Neural progenitor cell (in vitro differentiated cells): ENCODE data around the gene ZDHHC14.

Experiments used
- EZH2 ChIP-seq: fragments of 200-600 bp; sonication (generic); IDR thresholded peaks from 2 replicates; pipeline ENCODE4 v1.6.1; 2017; ENCODE audit warnings: antibody characterized with exemption, mild to moderate bottlenecking, moderate library complexity
- EZH2phosphoT487 ChIP-seq: fragments of 200-600 bp; sonication (generic); IDR thresholded peaks from 2 replicates; pipeline ENCODE4 v1.6.1; 2017; ENCODE audit warnings: antibody characterized with exemption
- TF ChIP-seq, protein P1 (sequence below): fragments of 200-600 bp; sonication (generic); IDR thresholded peaks from 2 replicates; pipeline ENCODE4 v1.5.1; 2017; ENCODE audit warnings: antibody characterized with exemption, mild to moderate bottlenecking

DNA sequence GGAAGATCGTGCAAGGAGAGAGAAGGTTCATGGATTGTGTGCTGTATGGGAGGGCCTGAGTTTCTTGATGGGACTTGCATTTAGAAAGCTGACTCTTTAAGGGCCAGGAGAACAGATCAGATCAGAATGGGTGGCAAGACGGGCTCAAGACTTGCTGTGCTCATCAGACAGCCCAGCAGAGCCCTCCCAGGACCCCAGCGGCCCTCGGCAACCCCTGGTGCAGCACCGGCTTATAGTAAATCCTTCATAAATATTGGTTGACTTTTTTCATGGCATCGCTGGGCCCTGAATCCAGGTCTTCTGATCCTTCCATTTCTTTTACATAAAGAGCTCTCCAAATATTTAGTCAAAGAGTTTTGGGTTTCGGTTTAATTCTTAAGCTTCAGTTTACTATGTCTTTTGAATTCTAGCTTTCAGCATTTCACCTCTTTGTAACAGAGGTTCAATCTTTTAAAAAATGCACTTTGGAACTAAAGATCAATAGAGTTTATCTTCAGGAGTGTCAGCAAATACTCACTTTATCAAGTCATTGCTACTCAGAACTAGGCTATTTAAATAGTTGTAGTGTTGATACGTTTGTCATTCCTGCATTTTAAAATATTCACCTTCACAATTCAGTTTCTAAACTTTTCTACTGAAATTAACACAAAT, 205.6 kb downstream of the ZDHHC14 start:
- TF ChIP-seq EZH2, result no peak
- TF ChIP-seq, protein P1, sequence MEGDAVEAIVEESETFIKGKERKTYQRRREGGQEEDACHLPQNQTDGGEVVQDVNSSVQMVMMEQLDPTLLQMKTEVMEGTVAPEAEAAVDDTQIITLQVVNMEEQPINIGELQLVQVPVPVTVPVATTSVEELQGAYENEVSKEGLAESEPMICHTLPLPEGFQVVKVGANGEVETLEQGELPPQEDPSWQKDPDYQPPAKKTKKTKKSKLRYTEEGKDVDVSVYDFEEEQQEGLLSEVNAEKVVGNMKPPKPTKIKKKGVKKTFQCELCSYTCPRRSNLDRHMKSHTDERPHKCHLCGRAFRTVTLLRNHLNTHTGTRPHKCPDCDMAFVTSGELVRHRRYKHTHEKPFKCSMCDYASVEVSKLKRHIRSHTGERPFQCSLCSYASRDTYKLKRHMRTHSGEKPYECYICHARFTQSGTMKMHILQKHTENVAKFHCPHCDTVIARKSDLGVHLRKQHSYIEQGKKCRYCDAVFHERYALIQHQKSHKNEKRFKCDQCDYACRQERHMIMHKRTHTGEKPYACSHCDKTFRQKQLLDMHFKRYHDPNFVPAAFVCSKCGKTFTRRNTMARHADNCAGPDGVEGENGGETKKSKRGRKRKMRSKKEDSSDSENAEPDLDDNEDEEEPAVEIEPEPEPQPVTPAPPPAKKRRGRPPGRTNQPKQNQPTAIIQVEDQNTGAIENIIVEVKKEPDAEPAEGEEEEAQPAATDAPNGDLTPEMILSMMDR, result no peak
- TF ChIP-seq EZH2phosphoT487, result no peak
